T-helper 17 cell (primary cell): ENCODE measurements around the gene LSR. TPM values are rescaled to one million over a fixed set of nuclear protein-coding genes. Genes with fewer than 3 reads are reported as not detected.

Source experiments
- ATAC-seq: fragments of 150-1000 bp; cut with Tn5 transposase; 2 replicates; pipeline ENCODE4 v1.10.0; 2021; ENCODE audit warnings: mild to moderate bottlenecking, moderate library complexity
- DNase-seq, 3 donors: peaks; one replicate each; pipeline versions ENCODE4 v3.0.0 to v3.0.0-alpha.2; 2020 to 2021
- H3K9me3 ChIP-seq: one replicate; pipeline ENCODE4 v1.7.0; 2013; ENCODE audit warnings: low read length, mild to moderate bottlenecking; ENCODE audit not compliant: control insufficient read depth, poor library complexity, severe bottlenecking
- H3K27ac Mint-ChIP-seq: one replicate; pipeline ENCODE4 v1.8.0; 2022; ENCODE audit warnings: mild to moderate bottlenecking, moderate library complexity, mixed read lengths
- H3K27me3 Mint-ChIP-seq: one replicate; pipeline ENCODE4 v1.8.0; 2022; ENCODE audit warnings: mixed read lengths
- H3K36me3 Mint-ChIP-seq: one replicate; pipeline ENCODE4 v1.8.0; 2022; ENCODE audit warnings: low read depth, mixed read lengths
- H3K4me1 Mint-ChIP-seq: one replicate; pipeline ENCODE4 v1.8.0; 2022; ENCODE audit warnings: mild to moderate bottlenecking, mixed read lengths
- H3K4me3 Mint-ChIP-seq: one replicate; pipeline ENCODE4 v1.8.0; 2022; ENCODE audit warnings: mild to moderate bottlenecking, moderate library complexity, mixed read lengths
- total RNA-seq, 4 donors: library from RNA in 2 of 4; stranded (reverse) in 2 of 4; gene quantifications; one replicate each; pipeline ENCODE4 v1.2.3 and lab custom pipeline; 2022 to 2026

LSR gene
- total RNA-seq, 2 donors from 2014 or later, result 42.6 to 44.5 TPM

GRCh38 chr19:35293808-35294207 lies 45.0 kb downstream of the LSR start:
- no peak overlapping the region for H3K27ac Mint-ChIP-seq

GRCh38 chr19:35294328-35294727 lies 45.5 kb downstream of the LSR start:
- Mint-ChIP-seq H3K27me3 (peaks cover 6% of the 10 kb centered on the region), H3K4me1 (peaks cover 9% of the 10 kb centered on the region), H3K36me3 (no peaks in the 10 kb centered on the region), H3K4me3 (no peak overlapping the region), H3K27ac (no peak overlapping the region)
- no peak for ATAC-seq
- no peaks in the 10 kb centered on the region for H3K9me3 ChIP-seq
- no peak for DNase-seq

More at GRCh38 chr19:35293808-35294207, 45.0 kb downstream of the LSR start:
- no peak for DNase-seq
- no peak overlapping the region for H3K4me3 Mint-ChIP-seq
- no peak for ATAC-seq
- no peaks in the 10 kb centered on the region for H3K36me3 Mint-ChIP-seq
- peaks cover 6% of the 10 kb centered on the region for H3K27me3 Mint-ChIP-seq
- H3K4me1 Mint-ChIP-seq, result peaks cover 9% of the 10 kb centered on the region
- no peaks in the 10 kb centered on the region for H3K9me3 ChIP-seq

GRCh38 chr19:35294859-35295791 lies 46.3 kb downstream of the LSR start:
- no peak for ATAC-seq
- no peaks in the 10 kb centered on the region for H3K9me3 ChIP-seq
- Mint-ChIP-seq H3K4me1 (peaks cover 9% of the 10 kb centered on the region), H3K27ac (peak overlapping the region; percentile 51), H3K36me3 (no peaks in the 10 kb centered on the region), H3K27me3 (peaks cover 6% of the 10 kb centered on the region), H3K4me3 (peak overlapping the region; percentile 55)
- DNase-seq, result no peak

- peak overlapping the region; percentile 55 for H3K4me3 Mint-ChIP-seq
- H3K36me3 Mint-ChIP-seq, result no peaks in the 10 kb centered on the region
- peak; percentile 81 for ATAC-seq
- no peak for DNase-seq
- H3K27ac Mint-ChIP-seq, result peak overlapping the region; percentile 51
- H3K4me1 Mint-ChIP-seq, result peaks cover 9% of the 10 kb centered on the region
- peaks cover 6% of the 10 kb centered on the region for H3K27me3 Mint-ChIP-seq
- no peaks in the 10 kb centered on the region for H3K9me3 ChIP-seq
These were observed 47.1 kb downstream of the LSR start for GRCh38 chr19:35295792-35296462.

GRCh38 chr19:35296644-35297514 lies 48.1 kb downstream of the LSR start:
- Mint-ChIP-seq H3K4me3 (no peak overlapping the region), H3K27ac (no peak overlapping the region), H3K36me3 (no peaks in the 10 kb centered on the region), H3K4me1 (peaks cover 9% of the 10 kb centered on the region), H3K27me3 (peaks cover 6% of the 10 kb centered on the region)
- ATAC-seq (no peak), DNase-seq (no peak)
- H3K9me3 ChIP-seq, result no peaks in the 10 kb centered on the region

- ATAC-seq (no peak), DNase-seq (no peak)
- no peaks in the 10 kb centered on the region for H3K36me3 Mint-ChIP-seq
- H3K4me3 Mint-ChIP-seq, result no peak overlapping the region
- peaks cover 9% of the 10 kb centered on the region for H3K4me1 Mint-ChIP-seq
- H3K27me3 Mint-ChIP-seq, result peaks cover 6% of the 10 kb centered on the region
- H3K9me3 ChIP-seq, result no peaks in the 10 kb centered on the region
- no peak overlapping the region for H3K27ac Mint-ChIP-seq
These were observed 48.7 kb downstream of the LSR start for GRCh38 chr19:35297515-35297848.

- H3K27me3 Mint-ChIP-seq, result peaks cover 4% of the 10 kb centered on the region
- ATAC-seq (no peak), DNase-seq (no peak)
- no peaks in the 10 kb centered on the region for H3K9me3 ChIP-seq
- no peak overlapping the region for H3K27ac Mint-ChIP-seq
- no peaks in the 10 kb centered on the region for H3K36me3 Mint-ChIP-seq
- H3K4me1 Mint-ChIP-seq, result peaks cover 9% of the 10 kb centered on the region
- H3K4me3 Mint-ChIP-seq, result no peak overlapping the region
These were observed 49.1 kb downstream of the LSR start for GRCh38 chr19:35297922-35298321.

- no peak for DNase-seq
- ATAC-seq, result no peak
- Mint-ChIP-seq H3K27me3 (no peaks in the 10 kb centered on the region), H3K36me3 (no peaks in the 10 kb centered on the region), H3K27ac (no peak overlapping the region), H3K4me3 (no peak overlapping the region), H3K4me1 (peaks cover 9% of the 10 kb centered on the region)
- no peaks in the 10 kb centered on the region for H3K9me3 ChIP-seq
These were observed 49.8 kb downstream of the LSR start for GRCh38 chr19:35298561-35298972.

- ATAC-seq (no peak), DNase-seq (no peak)
These were observed 50.9 kb downstream of the LSR start for GRCh38 chr19:35299523-35300338.

GRCh38 chr19:35300339-35300649 lies 51.5 kb downstream of the LSR start:
- peaks cover 16% of the 10 kb centered on the region for H3K4me1 Mint-ChIP-seq
- no peaks in the 10 kb centered on the region for H3K9me3 ChIP-seq
- no peak overlapping the region for H3K27ac Mint-ChIP-seq
- H3K36me3 Mint-ChIP-seq, result no peaks in the 10 kb centered on the region
- no peaks in the 10 kb centered on the region for H3K27me3 Mint-ChIP-seq
- no peak for DNase-seq
- no peak overlapping the region for H3K4me3 Mint-ChIP-seq
- ATAC-seq, result no peak

More at GRCh38 chr19:35299523-35300338, 50.9 kb downstream of the LSR start:
- no peaks in the 10 kb centered on the region for H3K27me3 Mint-ChIP-seq
- H3K9me3 ChIP-seq, result no peaks in the 10 kb centered on the region
- H3K36me3 Mint-ChIP-seq, result no peaks in the 10 kb centered on the region
- H3K27ac Mint-ChIP-seq, result no peak overlapping the region
- no peak overlapping the region for H3K4me3 Mint-ChIP-seq
- H3K4me1 Mint-ChIP-seq, result peaks cover 11% of the 10 kb centered on the region

GRCh38 chr19:35301961-35302360 lies 53.2 kb downstream of the LSR start:
- no peak for DNase-seq
- H3K27me3 Mint-ChIP-seq, result no peaks in the 10 kb centered on the region
- no peak for ATAC-seq
- no peaks in the 10 kb centered on the region for H3K36me3 Mint-ChIP-seq
- H3K4me3 Mint-ChIP-seq, result no peak overlapping the region
- H3K4me1 Mint-ChIP-seq, result peaks cover 9% of the 10 kb centered on the region
- H3K9me3 ChIP-seq, result no peaks in the 10 kb centered on the region
- no peak overlapping the region for H3K27ac Mint-ChIP-seq

GRCh38 chr19:35302446-35302845 lies 53.6 kb downstream of the LSR start:
- Mint-ChIP-seq H3K36me3 (no peaks in the 10 kb centered on the region), H3K27ac (no peak overlapping the region), H3K4me1 (peaks cover 9% of the 10 kb centered on the region), H3K4me3 (no peak overlapping the region), H3K27me3 (no peaks in the 10 kb centered on the region)
- DNase-seq (no peak), ATAC-seq (no peak)
- no peaks in the 10 kb centered on the region for H3K9me3 ChIP-seq
